Osteocyte (in vitro differentiated cells): ENCODE measurements around the gene RYR3. TPM values are rescaled to one million over a fixed set of nuclear protein-coding genes. Genes with fewer than 3 reads are reported as not detected.

Source experiments
- DNase-seq: peaks from one replicate; pipeline ENCODE4 v3.0.0; 2021; ENCODE audit warnings: mixed read lengths; ENCODE audit not compliant: unreplicated experiment; ENCODE audit errors: extremely low spot score
- H3K27ac Mint-ChIP-seq: one replicate; pipeline ENCODE4 v1.8.0; 2021; ENCODE audit warnings: mild to moderate bottlenecking, mixed read lengths; ENCODE audit not compliant: unreplicated experiment
- H3K27me3 Mint-ChIP-seq: one replicate; pipeline ENCODE4 v1.8.0; 2021; ENCODE audit warnings: mixed read lengths; ENCODE audit not compliant: unreplicated experiment
- H3K36me3 Mint-ChIP-seq: one replicate; pipeline ENCODE4 v1.8.0; 2021; ENCODE audit warnings: mixed read lengths; ENCODE audit not compliant: unreplicated experiment
- H3K4me1 Mint-ChIP-seq: one replicate; pipeline ENCODE4 v1.8.0; 2021; ENCODE audit warnings: mixed read lengths; ENCODE audit not compliant: unreplicated experiment
- H3K4me3 Mint-ChIP-seq: one replicate; pipeline ENCODE4 v1.8.0; 2021; ENCODE audit warnings: mild to moderate bottlenecking, moderate library complexity, mixed read lengths; ENCODE audit not compliant: unreplicated experiment
- H3K9me3 Mint-ChIP-seq: one replicate; pipeline ENCODE4 v1.8.0; 2021; ENCODE audit warnings: mixed read lengths; ENCODE audit not compliant: unreplicated experiment
- CTCF ChIP-seq: fragments of 200-600 bp; sonication (generic); IDR thresholded peaks from 2 replicates; pipeline ENCODE4 v1.5.0; 2021; ENCODE audit warnings: antibody characterized with exemption, mild to moderate bottlenecking, moderate library complexity
- total RNA-seq: library from RNA; stranded (reverse); gene quantifications from 2 replicates; pipeline ENCODE4 v1.2.1, GENCODE V29; 2021

Gene RYR3
- total RNA-seq, 1 donor from 2014 or later: not detected

- TF ChIP-seq CTCF: no peak
- Mint-ChIP-seq H3K27ac (no peak overlapping the region), H3K4me3 (no peak overlapping the region), H3K27me3 (peaks cover 38% of the 10 kb centered on the region), H3K4me1 (no peaks in the 10 kb centered on the region), H3K9me3 (no peaks in the 10 kb centered on the region), H3K36me3 (no peaks in the 10 kb centered on the region)
- DNase-seq: no peak
Observed at GRCh38 chr15:33358306-33358705, 47.5 kb downstream of the RYR3 start.

DNA sequence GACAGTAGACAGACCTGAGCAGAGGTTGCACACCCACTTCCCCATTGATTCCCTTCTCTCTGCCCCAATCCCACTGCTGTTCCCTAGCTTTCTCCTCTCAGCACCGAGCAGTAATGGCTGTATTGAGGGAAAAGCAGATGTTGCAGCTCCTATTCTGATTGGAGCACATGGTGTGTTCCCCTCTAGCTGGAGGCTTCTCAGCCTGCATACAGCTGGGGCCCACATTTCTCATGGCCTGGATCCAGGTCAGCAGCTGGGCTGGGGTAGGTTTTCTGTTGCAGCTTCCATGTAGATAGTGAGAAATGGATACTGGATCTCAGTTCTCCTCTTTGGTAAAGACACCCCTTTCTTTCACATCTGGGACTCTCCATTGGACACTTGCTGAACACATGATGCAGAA lies 50.1 kb downstream of the RYR3 start:
- Mint-ChIP-seq H3K4me1 (no peaks in the 10 kb centered on the region), H3K4me3 (no peak overlapping the region), H3K9me3 (no peaks in the 10 kb centered on the region), H3K27me3 (peaks cover 46% of the 10 kb centered on the region), H3K27ac (no peak overlapping the region), H3K36me3 (no peaks in the 10 kb centered on the region)
- no peak for DNase-seq
- TF ChIP-seq CTCF: no peak

GRCh38 chr15:33369941-33370622 lies 59.3 kb downstream of the RYR3 start:
- H3K4me3 Mint-ChIP-seq: no peak overlapping the region
- no peak for DNase-seq
- no peak for TF ChIP-seq CTCF
- H3K9me3 Mint-ChIP-seq: no peaks in the 10 kb centered on the region
- H3K27ac Mint-ChIP-seq: no peak overlapping the region
- H3K4me1 Mint-ChIP-seq: no peaks in the 10 kb centered on the region
- H3K36me3 Mint-ChIP-seq: no peaks in the 10 kb centered on the region
- H3K27me3 Mint-ChIP-seq: peaks cover 36% of the 10 kb centered on the region

- Mint-ChIP-seq H3K4me1 (no peaks in the 10 kb centered on the region), H3K4me3 (no peak overlapping the region), H3K27me3 (peaks cover 36% of the 10 kb centered on the region), H3K9me3 (no peaks in the 10 kb centered on the region), H3K36me3 (no peaks in the 10 kb centered on the region), H3K27ac (no peak overlapping the region)
- TF ChIP-seq CTCF: no peak
- DNase-seq: no peak
Observed at GRCh38 chr15:33370623-33371020, 59.9 kb downstream of the RYR3 start.

GRCh38 chr15:33371159-33371558 lies 60.4 kb downstream of the RYR3 start:
- Mint-ChIP-seq H3K27me3 (peaks cover 36% of the 10 kb centered on the region), H3K4me3 (no peak overlapping the region), H3K36me3 (no peaks in the 10 kb centered on the region), H3K4me1 (no peaks in the 10 kb centered on the region), H3K27ac (no peak overlapping the region), H3K9me3 (no peaks in the 10 kb centered on the region)
- TF ChIP-seq CTCF: no peak
- DNase-seq: no peak
